Aorta (tissue), 5 donors: ENCODE results near the gene KIAA0753. TPM values are rescaled to one million over a fixed set of nuclear protein-coding genes. Genes with fewer than 3 reads are reported as not detected.
A peak's percentile ranks its signal among the peaks of the same experiment; 100 is the strongest.
"Not testable (repeated sequence)": the region's sequence is repeated elsewhere in the genome, so short reads cannot be mapped to it uniquely, and the experiment has no call there.

ENCODE experiments used
- ATAC-seq: fragments of 200-7000 bp; cut with Tn5 transposase; one replicate; pipeline ENCODE4 v1.9.1; 2022; ENCODE audit warnings: moderate library complexity; ENCODE audit not compliant: low FRiP score
- DNase-seq, 2 donors: peaks; one replicate each; pipeline ENCODE4 v3.0.0-alpha.2; 2020
- H3K27ac ChIP-seq, 2 donors: one replicate each; pipeline ENCODE4 v1.5.1; 2013; ENCODE audit warnings: low read length in 2 of 2, mild to moderate bottlenecking in 2 of 2, moderate library complexity in 2 of 2, control low read depth in 1 of 2, inconsistent platforms in 1 of 2, low read depth in 1 of 2
- H3K27me3 ChIP-seq, 2 donors: one replicate each; pipeline ENCODE4 v1.6.1; 2013; ENCODE audit warnings: control low read depth in 1 of 2, low read length in 1 of 2, mild to moderate bottlenecking in 1 of 2, moderate library complexity in 1 of 2; ENCODE audit not compliant: insufficient read depth in 2 of 2, control insufficient read depth in 1 of 2
- H3K36me3 ChIP-seq, 2 donors: one replicate each; pipeline ENCODE4 v1.6.1; 2013; ENCODE audit warnings: control low read depth in 1 of 2, low read length in 1 of 2, mild to moderate bottlenecking in 1 of 2; ENCODE audit not compliant: insufficient read depth in 2 of 2, control insufficient read depth in 1 of 2
- H3K4me1 ChIP-seq, 2 donors: one replicate each; pipeline ENCODE4 v1.6.1; 2013; ENCODE audit warnings: low read length in 2 of 2, control low read depth in 1 of 2, mild to moderate bottlenecking in 1 of 2, moderate library complexity in 1 of 2; ENCODE audit not compliant: insufficient read depth in 2 of 2, control insufficient read depth in 1 of 2
- H3K4me3 ChIP-seq, 2 donors: one replicate each; pipeline ENCODE4 v1.5.1; 2013; ENCODE audit warnings: low read length in 2 of 2, control low read depth in 1 of 2, mild to moderate bottlenecking in 1 of 2
- H3K9me3 ChIP-seq: one replicate; pipeline ENCODE4 v1.6.1; 2013; ENCODE audit warnings: mild to moderate bottlenecking, low read length; ENCODE audit not compliant: control insufficient read depth
- WGBS, 2 donors: extraction: QIAGEN DNeasy Blood & Tissue Kit; methylation state at CpG; one replicate each; pipeline ENCODE4 v1.1.7; 2013; 5-methylcytosine and 5-hydroxymethylcytosine counted together
- intact Hi-C, 2 donors: fragments of 100-400 bp; cut with DNase I; formaldehyde crosslinking; loops; one replicate each; pipeline versions ENCODE4 v1.14.2 to v1.15.0; 2022
- polyA plus RNA-seq, 2 donors: library from polyadenylated mRNA; stranded (reverse); fragments of 200-250 nt; gene quantifications; one replicate each; pipeline ENCODE4 v1.2.3, GENCODE V29; 2013
- total RNA-seq, 2 donors: library from RNA; stranded (reverse); fragmentation: NEBNext Ultra II Directional; extraction: Animal tissue kit (Norgen Biotek cat#: 25700); gene quantifications; one replicate each; pipeline ENCODE4 v1.2.1, GENCODE V29; 2021
- donor health status: healthy with polysubstance abuse.
- donor health status: Bipolar disorder and iron deficiency.
- donor health status: DM: no; HTN: no; CAD: no.
- donor health status: DM: no; HTN: no; CAD: no.
- donor health status: DM: yes; HTN: yes; CAD: no.

The KIAA0753 gene
- total and polyA plus RNA-seq, 4 donors, result 2.5 to 20.2 (median 10.3) TPM

DNA sequence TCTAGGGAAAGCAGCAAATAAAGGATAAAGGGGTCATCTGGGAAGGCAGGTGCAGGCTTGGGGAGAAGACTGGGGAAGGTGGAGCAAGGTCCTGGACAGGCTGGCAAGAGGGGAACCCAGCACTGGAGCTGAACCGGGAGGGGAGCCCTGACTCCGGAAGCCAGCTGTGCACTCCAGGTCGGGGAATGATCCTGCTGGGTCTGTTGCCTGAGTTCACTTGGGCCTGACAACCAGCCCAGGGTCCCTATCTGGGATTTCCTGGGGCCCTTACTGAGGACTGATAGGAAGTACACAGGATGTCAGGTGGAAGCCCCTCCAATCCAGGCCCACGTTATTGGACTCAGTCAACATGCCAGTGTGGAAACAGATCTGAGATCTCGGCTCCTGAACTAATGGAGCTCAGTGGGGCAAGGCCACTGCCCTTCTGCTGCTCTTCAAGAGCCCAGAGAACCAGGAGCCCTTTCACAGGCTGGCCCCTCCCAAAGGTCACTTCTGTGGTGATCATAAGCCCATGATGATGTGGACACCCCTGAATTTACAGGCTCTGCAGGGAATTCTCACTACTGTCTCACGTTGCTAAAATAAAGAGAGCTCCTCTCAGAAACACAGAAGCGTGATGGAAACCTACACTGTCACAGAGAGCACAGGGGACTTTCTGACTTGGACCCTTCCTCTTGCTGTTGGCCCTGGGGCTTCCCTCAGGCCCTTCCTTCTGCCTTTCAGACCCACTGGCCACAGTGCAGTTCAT lies 64.3 kb downstream of the KIAA0753 start:
- Histone ChIP-seq H3K4me1 (no peaks in the 10 kb centered on the region), H3K4me3 (no peak overlapping the region), H3K36me3 (peaks cover 2 to 3% of the 10 kb centered on the region in 2 donors), H3K9me3 (no peaks in the 10 kb centered on the region), H3K27ac (no peak overlapping the region), H3K27me3 (no peaks in the 10 kb centered on the region)
- WGBS, 2 donors, result 88 to 91% methylated on average over 7 of the region's 7 CpGs
- ATAC-seq (peak; percentile 30), DNase-seq (no peak)
- intact Hi-C loops, result no loop called here

GRCh38 chr17:6575596-6575988 lies 64.9 kb downstream of the KIAA0753 start:
- no peaks in the 10 kb centered on the region for H3K9me3 ChIP-seq
- WGBS, 2 donors, result 75 to 77% methylated on average over 5 of the region's 5 CpGs
- intact Hi-C loops, result no loop called here
- no peak overlapping the region for H3K4me3 ChIP-seq
- no peak overlapping the region for H3K27ac ChIP-seq
- H3K4me1 ChIP-seq, result no peaks in the 10 kb centered on the region
- no peak for ATAC-seq
- H3K27me3 ChIP-seq, result no peaks in the 10 kb centered on the region
- H3K36me3 ChIP-seq, result peaks cover 1 to 2% of the 10 kb centered on the region in 2 donors
- DNase-seq, result no peak

DNA sequence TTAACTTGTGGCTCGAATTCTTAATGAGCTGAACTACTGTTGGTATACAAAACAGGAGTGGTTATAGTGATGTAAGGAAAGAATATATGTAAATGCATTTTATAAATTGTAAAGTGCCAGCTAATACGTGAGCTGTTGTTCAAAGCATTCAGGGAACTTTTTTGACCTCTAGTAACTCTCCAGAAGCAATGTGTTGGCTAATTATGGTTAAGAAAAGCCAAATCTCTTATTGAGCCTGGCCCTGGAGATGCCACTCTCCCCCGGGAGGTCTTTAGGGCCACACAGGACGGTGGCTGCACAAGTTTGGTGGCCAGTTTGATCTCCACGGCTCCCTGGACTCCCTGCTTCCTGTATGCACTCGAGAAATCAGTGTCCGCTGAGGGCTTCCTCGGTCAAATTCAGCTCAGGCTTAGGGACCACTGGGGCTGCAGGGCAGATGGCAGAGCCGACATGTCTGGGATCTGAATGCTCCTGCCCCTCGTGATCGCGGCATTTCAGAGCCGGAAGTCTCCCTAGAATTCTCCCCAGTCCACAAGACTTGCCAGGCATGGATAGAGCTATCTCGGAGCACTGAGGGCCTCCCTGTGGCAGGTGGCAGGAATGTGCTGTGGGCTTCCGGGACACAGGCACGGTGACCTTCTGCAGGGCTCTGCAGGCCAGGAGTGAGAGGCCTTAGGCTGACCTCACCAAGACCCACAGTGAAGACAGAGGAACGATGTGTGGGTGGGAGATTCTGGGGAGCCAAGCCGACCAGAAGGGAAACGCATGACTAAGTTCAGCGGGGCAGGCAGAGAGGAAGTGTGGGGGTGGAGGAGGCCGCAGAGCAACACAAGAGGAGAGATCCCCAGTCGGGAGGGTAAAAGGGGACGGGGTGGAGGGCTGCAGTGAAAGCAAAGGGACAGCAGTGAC lies 65.6 kb downstream of the KIAA0753 start:
- H3K4me1 ChIP-seq, result no peaks in the 10 kb centered on the region
- no peak overlapping the region for H3K4me3 ChIP-seq
- peaks cover 0 to 2% of the 10 kb centered on the region in 2 donors for H3K36me3 ChIP-seq
- H3K27me3 ChIP-seq, result no peaks in the 10 kb centered on the region
- DNase-seq, result peak in 1 of 2 donors; percentile 75
- no peak overlapping the region for H3K27ac ChIP-seq
- no peaks in the 10 kb centered on the region for H3K9me3 ChIP-seq
- 39 to 41% methylated on average over 23 of the region's 23 CpGs for WGBS, 2 donors
- intact Hi-C loops, result no loop called here
- ATAC-seq, result peak; percentile 27

GRCh38 chr17:6573982-6574686 lies 66.4 kb downstream of the KIAA0753 start:
- DNase-seq (no peak), ATAC-seq (no peak)
- WGBS, 2 donors, result 96 to 97% methylated on average over 13 of the region's 13 CpGs
- Histone ChIP-seq H3K36me3 (no peaks in the 10 kb centered on the region), H3K27ac (no peak overlapping the region), H3K4me3 (no peak overlapping the region), H3K4me1 (no peaks in the 10 kb centered on the region), H3K27me3 (no peaks in the 10 kb centered on the region), H3K9me3 (no peaks in the 10 kb centered on the region)
- intact Hi-C loops, result no loop called here

GRCh38 chr17:6573495-6573894 lies 67.0 kb downstream of the KIAA0753 start:
- H3K27ac ChIP-seq, DNase-seq, H3K36me3 ChIP-seq, intact Hi-C loops, H3K27me3 ChIP-seq, H3K4me3 ChIP-seq, H3K4me1 ChIP-seq, ATAC-seq, H3K9me3 ChIP-seq: not testable (repeated sequence)
- 94 to 97% methylated on average over 6 of the region's 6 CpGs for WGBS, 2 donors

DNA sequence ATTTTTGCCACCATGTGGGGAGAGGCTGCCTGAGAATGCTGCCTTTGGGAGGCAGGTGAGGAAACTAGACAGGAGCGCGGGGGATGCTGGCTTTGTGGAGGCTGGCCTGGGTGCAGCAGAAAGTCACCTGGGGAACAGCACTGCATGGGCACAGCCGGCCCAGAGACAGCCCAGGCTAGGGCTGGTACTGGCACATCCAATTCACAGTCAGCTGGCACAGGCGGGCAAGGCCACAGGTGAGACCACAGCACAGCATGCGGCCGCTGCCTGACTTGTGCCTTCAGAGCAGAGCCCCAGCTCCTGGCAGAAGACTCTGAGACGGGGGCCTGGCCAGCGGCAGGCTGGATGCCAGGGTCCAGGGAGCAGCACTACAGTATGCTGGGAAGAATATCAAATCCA lies 67.5 kb downstream of the KIAA0753 start:
- intact Hi-C loops, result no loop called here
- Histone ChIP-seq H3K9me3 (no peaks in the 10 kb centered on the region), H3K36me3 (no peaks in the 10 kb centered on the region), H3K4me3 (no peak overlapping the region), H3K4me1 (no peaks in the 10 kb centered on the region), H3K27ac (no peak overlapping the region), H3K27me3 (no peaks in the 10 kb centered on the region)
- 95 to 96% methylated on average over 8 of the region's 8 CpGs for WGBS, 2 donors
- DNase-seq, result no peak
- no peak for ATAC-seq

- no peaks in the 10 kb centered on the region for H3K9me3 ChIP-seq
- no peak overlapping the region for H3K4me3 ChIP-seq
- intact Hi-C loops, result no loop called here
- H3K27ac ChIP-seq, result no peak overlapping the region
- DNase-seq (no peak), ATAC-seq (no peak)
- WGBS, 2 donors, result 31 to 33% methylated on average over 7 of the region's 7 CpGs
- H3K4me1 ChIP-seq, result no peaks in the 10 kb centered on the region
- H3K27me3 ChIP-seq, result no peaks in the 10 kb centered on the region
- H3K36me3 ChIP-seq, result no peaks in the 10 kb centered on the region
Measured at GRCh38 chr17:6571452-6571781, 69.1 kb downstream of the KIAA0753 start.

GRCh38 chr17:6570731-6571451 lies 69.6 kb downstream of the KIAA0753 start:
- WGBS, 2 donors, result 45 to 50% methylated on average over 18 of the region's 18 CpGs
- ATAC-seq, result no peak

More at GRCh38 chr17:6570731-6571451, 69.6 kb downstream of the KIAA0753 start:
- H3K4me3 ChIP-seq, result no peak overlapping the region
- H3K4me1 ChIP-seq, result no peaks in the 10 kb centered on the region
- H3K9me3 ChIP-seq, result no peaks in the 10 kb centered on the region
- H3K27ac ChIP-seq, result no peak overlapping the region
- no peaks in the 10 kb centered on the region for H3K27me3 ChIP-seq
- DNase-seq, result no peak
- no peaks in the 10 kb centered on the region for H3K36me3 ChIP-seq
- intact Hi-C loops, result no loop called here
